AG09309 (cell line): ENCODE measurements around the gene RHBDL2.

Experiments used
- DNase-seq: peaks from one replicate; pipeline ENCODE4 v3.0.0-alpha.2; 2010; ENCODE audit warnings: low read depth
- H3K4me3 ChIP-seq: 2 replicates; pipeline ENCODE4 v1.5.1; 2011; ENCODE audit warnings: mild to moderate bottlenecking, low read depth, low read length, moderate library complexity; ENCODE audit not compliant: control insufficient read depth
- TF ChIP-seq, protein P1 (sequence below): IDR thresholded peaks from 2 replicates; pipeline ENCODE4 v1.5.1; 2011; ENCODE audit warnings: mild to moderate bottlenecking, low read depth, low read length, inconsistent platforms; ENCODE audit not compliant: insufficient read depth, control insufficient read depth; ENCODE audit errors: missing control alignments

Gene RHBDL2

DNA sequence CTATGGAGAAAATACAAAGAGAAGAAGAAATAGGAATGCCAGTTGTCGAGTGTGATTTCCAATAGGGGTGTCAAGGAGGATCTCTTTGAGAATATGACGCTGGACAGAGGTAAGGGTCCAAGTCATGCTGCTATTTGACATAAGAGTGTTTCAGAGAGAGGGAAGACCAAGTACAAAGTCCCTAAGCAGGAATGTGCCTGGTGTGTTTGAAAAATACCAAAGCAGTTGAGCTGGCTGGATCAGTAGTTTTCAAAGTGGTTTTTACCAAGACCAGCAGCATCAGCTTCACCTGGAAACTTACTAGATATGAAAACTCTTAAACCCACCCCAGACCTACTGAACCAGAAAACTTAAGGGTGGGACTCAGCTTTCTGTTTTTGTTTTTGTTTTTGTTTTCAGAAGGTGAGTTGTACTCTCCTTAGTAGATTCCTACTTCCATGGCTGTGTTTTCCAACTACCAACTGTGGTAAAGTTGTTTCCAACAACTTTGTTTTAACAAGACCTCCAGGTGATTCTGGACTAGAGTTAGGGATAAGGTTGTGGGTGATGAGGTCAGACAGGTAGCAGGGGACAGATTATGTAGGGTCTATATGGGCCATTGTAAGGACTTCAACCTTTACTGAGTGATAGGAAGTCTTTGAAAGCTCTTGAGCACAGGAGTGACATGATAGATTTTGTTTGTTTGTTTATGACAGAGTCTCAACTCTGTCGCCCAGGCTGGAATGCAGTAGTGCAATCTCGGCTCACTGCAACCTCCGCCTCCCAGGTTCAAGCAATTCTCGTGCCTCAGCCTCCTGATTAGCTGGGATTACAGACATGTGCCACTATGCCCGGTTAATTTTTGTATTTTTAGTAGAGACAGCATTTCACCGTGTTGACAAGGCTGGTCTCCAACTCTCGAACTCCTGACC is 53.0 kb downstream of the RHBDL2 start:
- no peak overlapping the region for H3K4me3 ChIP-seq
- TF ChIP-seq, protein P1, sequence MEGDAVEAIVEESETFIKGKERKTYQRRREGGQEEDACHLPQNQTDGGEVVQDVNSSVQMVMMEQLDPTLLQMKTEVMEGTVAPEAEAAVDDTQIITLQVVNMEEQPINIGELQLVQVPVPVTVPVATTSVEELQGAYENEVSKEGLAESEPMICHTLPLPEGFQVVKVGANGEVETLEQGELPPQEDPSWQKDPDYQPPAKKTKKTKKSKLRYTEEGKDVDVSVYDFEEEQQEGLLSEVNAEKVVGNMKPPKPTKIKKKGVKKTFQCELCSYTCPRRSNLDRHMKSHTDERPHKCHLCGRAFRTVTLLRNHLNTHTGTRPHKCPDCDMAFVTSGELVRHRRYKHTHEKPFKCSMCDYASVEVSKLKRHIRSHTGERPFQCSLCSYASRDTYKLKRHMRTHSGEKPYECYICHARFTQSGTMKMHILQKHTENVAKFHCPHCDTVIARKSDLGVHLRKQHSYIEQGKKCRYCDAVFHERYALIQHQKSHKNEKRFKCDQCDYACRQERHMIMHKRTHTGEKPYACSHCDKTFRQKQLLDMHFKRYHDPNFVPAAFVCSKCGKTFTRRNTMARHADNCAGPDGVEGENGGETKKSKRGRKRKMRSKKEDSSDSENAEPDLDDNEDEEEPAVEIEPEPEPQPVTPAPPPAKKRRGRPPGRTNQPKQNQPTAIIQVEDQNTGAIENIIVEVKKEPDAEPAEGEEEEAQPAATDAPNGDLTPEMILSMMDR = no peak
- DNase-seq = no peak

DNA sequence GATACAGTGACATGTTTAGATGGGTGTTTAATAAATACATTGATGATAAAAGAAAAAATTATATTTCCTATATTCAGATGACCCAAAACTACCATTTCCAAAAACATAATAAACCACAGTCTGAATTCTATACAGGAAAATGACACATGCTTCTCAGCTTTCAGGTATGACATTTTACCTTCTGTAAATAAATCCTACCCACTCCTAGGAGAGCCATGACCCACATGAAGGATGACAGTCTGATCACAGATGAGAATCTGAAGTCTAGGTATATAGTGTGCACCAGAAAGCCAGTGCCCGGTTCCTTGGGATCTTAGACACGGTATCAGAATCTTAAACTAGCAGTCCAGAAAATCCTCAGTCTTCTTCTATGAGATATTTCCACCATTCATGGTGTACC is 56.5 kb downstream of the RHBDL2 start:
- no peak overlapping the region for H3K4me3 ChIP-seq
- DNase-seq = no peak
- TF ChIP-seq, protein P1 = no peak

DNA sequence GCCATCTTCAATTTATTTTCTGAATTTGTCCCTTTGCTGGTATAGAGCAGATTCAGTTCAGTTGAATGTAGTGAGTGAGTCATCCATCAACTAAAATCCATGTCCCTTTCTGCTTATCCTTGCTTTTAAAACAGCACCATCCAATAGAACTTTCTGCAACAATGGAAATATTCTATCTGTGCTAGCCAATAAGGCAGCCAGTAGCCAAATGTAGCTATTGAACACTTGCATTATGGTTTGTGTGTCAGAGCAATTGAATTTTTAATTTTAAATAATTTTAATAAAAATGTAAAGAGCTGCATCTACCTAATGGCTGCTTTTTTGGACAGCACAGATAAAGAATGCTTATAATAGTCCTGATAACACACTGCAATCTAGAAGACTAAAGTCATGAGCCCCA is 60.1 kb downstream of the RHBDL2 start, which contains the start of gene GJA9:
Gene GJA9, minus strand, starts transcription at position 101 of the 400 bp plus-strand sequence. CDS start 5,489 bp downstream, outside the sequence.
- TF ChIP-seq, protein P1 = no peak
- DNase-seq = no peak
- no peak within 1 kb of the TSS for H3K4me3 ChIP-seq

DNA sequence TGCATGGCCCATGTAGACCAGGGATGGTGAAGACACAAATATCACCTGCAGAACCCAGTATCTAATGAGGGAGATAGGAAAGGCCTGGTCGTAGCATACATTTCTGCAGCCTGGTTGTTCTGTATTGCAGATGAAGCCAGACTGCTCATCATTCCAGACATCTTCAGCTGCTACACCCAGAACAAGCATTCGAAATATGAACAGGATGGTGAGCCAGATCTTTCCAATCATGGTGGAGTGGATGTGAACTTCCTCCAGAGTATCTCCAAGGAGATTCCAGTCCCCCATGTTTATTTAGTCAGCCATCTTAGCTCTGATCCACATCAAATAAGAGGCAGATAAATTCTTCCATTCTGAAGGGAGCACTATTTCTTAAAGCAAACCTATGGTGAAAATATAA is 65.8 kb downstream of the RHBDL2 start:
- TF ChIP-seq, protein P1 = no peak
- no peak overlapping the region for H3K4me3 ChIP-seq
- no peak for DNase-seq

DNA sequence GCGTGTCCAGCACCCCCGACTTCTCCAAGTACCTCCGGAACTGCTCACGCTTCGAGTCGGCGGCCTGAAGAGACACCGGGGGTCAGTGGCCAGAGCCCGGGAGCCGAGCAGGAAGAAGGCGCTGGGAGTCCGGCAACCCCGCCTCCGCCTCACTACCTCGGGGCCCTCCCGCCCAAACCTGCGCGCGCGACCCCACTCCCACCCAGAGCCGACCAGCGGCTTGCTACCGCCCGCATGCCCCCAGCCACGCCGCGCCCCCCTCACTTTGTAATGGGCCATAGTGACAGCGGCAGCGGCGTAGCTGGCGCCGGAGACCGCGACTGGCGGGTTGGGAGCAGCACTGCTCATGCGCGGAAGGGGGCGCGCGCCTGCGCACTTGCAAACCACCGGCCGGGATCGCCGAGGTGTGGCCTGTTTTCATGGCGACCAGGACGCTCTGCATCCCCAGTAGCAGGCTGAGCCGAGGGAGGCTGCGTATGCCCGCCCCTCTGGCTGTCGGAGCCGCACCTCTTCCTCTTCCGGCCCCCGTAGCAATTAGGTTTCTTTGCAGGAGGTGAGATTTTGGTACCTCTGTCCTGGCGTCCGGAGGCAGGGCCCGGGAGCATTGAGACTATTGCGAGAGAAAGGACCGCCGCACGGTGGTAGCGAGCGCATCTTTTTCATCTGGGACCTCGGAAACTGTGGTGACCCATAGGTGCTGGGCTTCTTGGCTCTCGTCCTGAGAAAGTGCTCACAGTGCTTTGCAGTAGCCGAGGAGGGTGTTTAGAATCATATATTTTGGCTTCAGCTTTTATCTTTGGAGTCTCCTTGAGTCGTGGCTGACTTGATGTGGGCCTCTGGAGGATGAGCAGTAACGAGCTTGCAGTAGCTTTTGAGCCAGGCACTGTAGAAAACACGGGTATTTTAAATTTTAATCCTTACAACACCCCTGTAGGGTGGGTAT is 68.3 kb downstream of the RHBDL2 start, which contains the start of gene MYCBP:
Gene MYCBP, minus strand, starts transcription at position 322 of the 943 bp plus-strand sequence. Its CDS starts 43 bp downstream, at position 279.
- H3K4me3 ChIP-seq = peak within 1 kb of the TSS; percentile 99
- peak; percentile 80 for DNase-seq
- TF ChIP-seq, protein P1 = no peak

DNA sequence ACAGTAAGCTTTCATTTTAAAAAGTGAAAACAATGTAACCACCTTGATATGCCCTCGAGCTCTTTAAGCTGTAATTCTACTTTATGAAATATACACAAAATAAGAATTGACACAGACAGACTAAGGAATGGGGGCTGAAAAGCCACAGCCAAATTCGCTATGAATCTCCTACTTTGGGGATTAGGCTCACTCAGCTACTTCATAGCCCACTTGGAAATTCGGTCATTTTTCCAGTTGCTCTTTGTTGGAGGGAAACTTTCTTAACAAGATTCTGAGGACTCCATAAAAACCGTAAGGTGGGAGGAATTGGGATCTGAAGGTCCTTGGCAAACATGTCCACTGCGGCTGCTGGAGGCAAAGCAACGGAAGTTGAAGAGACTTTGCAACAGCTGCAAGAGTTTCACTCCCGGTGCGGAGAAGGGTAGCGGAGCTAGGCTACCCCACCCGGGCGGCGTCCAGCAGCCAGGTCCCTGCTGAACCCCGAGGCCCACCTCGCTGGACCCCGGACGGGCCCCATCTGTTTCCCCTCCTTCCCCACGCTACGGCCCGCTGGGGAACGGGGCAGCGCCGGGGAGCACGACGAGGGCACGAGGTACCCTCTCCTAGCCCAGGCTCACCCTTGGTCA is 69.1 kb downstream of the RHBDL2 start:
- DNase-seq = no peak
- H3K4me3 ChIP-seq = peak overlapping the region; percentile 99
- TF ChIP-seq, protein P1 = no peak
